Measurements from ENCODE around the gene STK17B. TPM values are rescaled to one million over a fixed set of nuclear protein-coding genes. Genes with fewer than 3 reads are reported as not detected.
"Not testable (repeated sequence)": the region's sequence is repeated elsewhere in the genome, so short reads cannot be mapped to it uniquely, and the experiment has no call there.

Gene STK17B
- total RNA-seq, 2 donors from 2014 or later = 279 to 280 TPM

- Mint-ChIP-seq H3K9me3 (peaks cover 0 to 2% of the 10 kb centered on the region in 2 donors), H3K36me3 (ENCODE audit: insufficient read depth in 2 of 2) (peaks cover 2 to 3% of the 10 kb centered on the region in 2 donors), H3K4me3 (peak overlapping the region; percentile 74 to 79), H3K27ac (peak overlapping the region; percentile 97), H3K27me3 (ENCODE audit: low read depth) (no peaks in the 10 kb centered on the region), H3K4me1 (ENCODE audit: low read depth) (peaks cover 53% of the 10 kb centered on the region)
- ATAC-seq (replicated peaks in 1 of 2) (peak in 1 of 2 donors; percentile 22), DNase-seq (no peak)
Measured at GRCh38 chr2:196201229-196202009, 30.0 kb upstream of the STK17B start.

- H3K9me3 Mint-ChIP-seq = peaks cover 0 to 2% of the 10 kb centered on the region in 2 donors
- ATAC-seq (replicated peaks in 1 of 2) = peak; percentile 94 to 96
- H3K4me3 Mint-ChIP-seq = peak overlapping the region; percentile 63 to 79
- DNase-seq = peak; percentile 50 to 59
- H3K27ac Mint-ChIP-seq = peak overlapping the region; percentile 97
- peaks cover 2 to 3% of the 10 kb centered on the region in 2 donors for H3K36me3 Mint-ChIP-seq (ENCODE audit: insufficient read depth in 2 of 2)
- H3K27me3 Mint-ChIP-seq (ENCODE audit: low read depth) = no peaks in the 10 kb centered on the region
- peaks cover 61% of the 10 kb centered on the region for H3K4me1 Mint-ChIP-seq (ENCODE audit: low read depth)
Measured at GRCh38 chr2:196200557-196200956, 29.2 kb upstream of the STK17B start.

GRCh38 chr2:196195758-196196157 is 24.4 kb upstream of the STK17B start:
- Mint-ChIP-seq H3K9me3 (no peaks in the 10 kb centered on the region), H3K27me3 (ENCODE audit: low read depth) (no peaks in the 10 kb centered on the region)
- ATAC-seq (replicated peaks in 1 of 2) = no peak

GRCh38 chr2:196195302-196195701 is 23.9 kb upstream of the STK17B start:
- Mint-ChIP-seq H3K4me1 (ENCODE audit: low read depth) (peaks cover 74% of the 10 kb centered on the region), H3K36me3 (ENCODE audit: insufficient read depth in 2 of 2) (no peaks in the 10 kb centered on the region), H3K27ac (peak overlapping the region; percentile 72), H3K9me3 (no peaks in the 10 kb centered on the region), H3K4me3 (peak overlapping the region; percentile 56 to 74), H3K27me3 (ENCODE audit: low read depth) (no peaks in the 10 kb centered on the region)
- DNase-seq = no peak
- ATAC-seq (replicated peaks in 1 of 2) = no peak

More at GRCh38 chr2:196195758-196196157, 24.4 kb upstream of the STK17B start:
- Mint-ChIP-seq H3K36me3 (ENCODE audit: insufficient read depth in 2 of 2) (no peaks in the 10 kb centered on the region), H3K27ac (no peak overlapping the region), H3K4me3 (peak overlapping the region; percentile 24 to 37), H3K4me1 (ENCODE audit: low read depth) (peaks cover 74% of the 10 kb centered on the region)
- DNase-seq = no peak

- no peak for DNase-seq
- peaks cover 2 to 3% of the 10 kb centered on the region in 2 donors for H3K9me3 Mint-ChIP-seq
- ATAC-seq (replicated peaks in 1 of 2) = no peak
- peaks cover 77% of the 10 kb centered on the region for H3K4me1 Mint-ChIP-seq (ENCODE audit: low read depth)
- H3K27me3 Mint-ChIP-seq (ENCODE audit: low read depth) = no peaks in the 10 kb centered on the region
- peak overlapping the region; percentile 9 to 59 for H3K4me3 Mint-ChIP-seq
- H3K27ac Mint-ChIP-seq = peak overlapping the region; percentile 88
- peaks cover 2% of the 10 kb centered on the region in 2 donors for H3K36me3 Mint-ChIP-seq (ENCODE audit: insufficient read depth in 2 of 2)
Measured at GRCh38 chr2:196191541-196191940, 20.2 kb upstream of the STK17B start.

- DNase-seq (no peak), ATAC-seq (replicated peaks in 1 of 2) (no peak)
- Mint-ChIP-seq H3K27ac (no peak overlapping the region), H3K36me3 (ENCODE audit: insufficient read depth in 2 of 2) (peaks cover 2 to 4% of the 10 kb centered on the region in 2 donors), H3K9me3 (peaks cover 5 to 6% of the 10 kb centered on the region in 2 donors), H3K4me3 (no peak overlapping the region), H3K27me3 (ENCODE audit: low read depth) (no peaks in the 10 kb centered on the region), H3K4me1 (ENCODE audit: low read depth) (peaks cover 89% of the 10 kb centered on the region)
Measured at GRCh38 chr2:196187898-196188458, 16.6 kb upstream of the STK17B start.

GRCh38 chr2:196187175-196187700 is 15.9 kb upstream of the STK17B start:
- H3K36me3 Mint-ChIP-seq (ENCODE audit: insufficient read depth in 2 of 2); DNase-seq; H3K4me3 Mint-ChIP-seq; H3K27me3 Mint-ChIP-seq (ENCODE audit: low read depth); H3K27ac Mint-ChIP-seq; ATAC-seq (replicated peaks in 1 of 2); H3K9me3 Mint-ChIP-seq: not testable (repeated sequence)
- peaks cover 90% of the 10 kb centered on the region for H3K4me1 Mint-ChIP-seq (ENCODE audit: low read depth)

- H3K9me3 Mint-ChIP-seq = peaks cover 5 to 6% of the 10 kb centered on the region in 2 donors
- no peak for ATAC-seq (replicated peaks in 1 of 2)
- H3K4me1 Mint-ChIP-seq (ENCODE audit: low read depth) = peaks cover 90% of the 10 kb centered on the region
- peak overlapping the region; percentile 34 for H3K27ac Mint-ChIP-seq
- DNase-seq = no peak
- no peak overlapping the region for H3K4me3 Mint-ChIP-seq
- no peaks in the 10 kb centered on the region for H3K27me3 Mint-ChIP-seq (ENCODE audit: low read depth)
- H3K36me3 Mint-ChIP-seq (ENCODE audit: insufficient read depth in 2 of 2) = peaks cover 2 to 4% of the 10 kb centered on the region in 2 donors
Measured at GRCh38 chr2:196186266-196186980, 15.0 kb upstream of the STK17B start.

GRCh38 chr2:196184921-196185320 is 13.5 kb upstream of the STK17B start:
- H3K9me3 Mint-ChIP-seq = peaks cover 5 to 6% of the 10 kb centered on the region in 2 donors
- DNase-seq (no peak), ATAC-seq (replicated peaks in 1 of 2) (no peak)
- no peak overlapping the region for H3K4me3 Mint-ChIP-seq
- peak overlapping the region; percentile 96 for H3K27ac Mint-ChIP-seq
- peaks cover 91% of the 10 kb centered on the region for H3K4me1 Mint-ChIP-seq (ENCODE audit: low read depth)
- no peaks in the 10 kb centered on the region for H3K27me3 Mint-ChIP-seq (ENCODE audit: low read depth)
- peaks cover 2 to 4% of the 10 kb centered on the region in 2 donors for H3K36me3 Mint-ChIP-seq (ENCODE audit: insufficient read depth in 2 of 2)

GRCh38 chr2:196183528-196184231 is 12.3 kb upstream of the STK17B start:
- ATAC-seq (replicated peaks in 1 of 2) (peak; percentile 28 to 59), DNase-seq (no peak)
- peaks cover 2 to 4% of the 10 kb centered on the region in 2 donors for H3K36me3 Mint-ChIP-seq (ENCODE audit: insufficient read depth in 2 of 2)
- no peaks in the 10 kb centered on the region for H3K27me3 Mint-ChIP-seq (ENCODE audit: low read depth)
- H3K4me1 Mint-ChIP-seq (ENCODE audit: low read depth) = peaks cover 89% of the 10 kb centered on the region
- H3K27ac Mint-ChIP-seq = peak overlapping the region; percentile 96
- peak overlapping the region; percentile 61 to 82 for H3K4me3 Mint-ChIP-seq
- peaks cover 5 to 6% of the 10 kb centered on the region in 2 donors for H3K9me3 Mint-ChIP-seq

GRCh38 chr2:196183172-196183473 is 11.7 kb upstream of the STK17B start:
- Mint-ChIP-seq H3K27ac (peak overlapping the region; percentile 96), H3K9me3 (peaks cover 5 to 6% of the 10 kb centered on the region in 2 donors), H3K4me1 (ENCODE audit: low read depth) (peaks cover 89% of the 10 kb centered on the region), H3K4me3 (peak overlapping the region; percentile 61 to 82), H3K27me3 (ENCODE audit: low read depth) (no peaks in the 10 kb centered on the region), H3K36me3 (ENCODE audit: insufficient read depth in 2 of 2) (peaks cover 2 to 4% of the 10 kb centered on the region in 2 donors)
- ATAC-seq (replicated peaks in 1 of 2) (no peak), DNase-seq (no peak)

- no peak for DNase-seq
- Mint-ChIP-seq H3K36me3 (ENCODE audit: insufficient read depth in 2 of 2) (peaks cover under 1 to 4% of the 10 kb centered on the region in 2 donors), H3K27ac (peak overlapping the region; percentile 96), H3K27me3 (ENCODE audit: low read depth) (no peaks in the 10 kb centered on the region), H3K4me1 (ENCODE audit: low read depth) (peaks cover 89% of the 10 kb centered on the region), H3K9me3 (peaks cover 4 to 6% of the 10 kb centered on the region in 2 donors), H3K4me3 (peak overlapping the region; percentile 61 to 82)
- ATAC-seq (replicated peaks in 1 of 2) = peak; percentile 69 to 75
Measured at GRCh38 chr2:196182439-196183171, 11.2 kb upstream of the STK17B start.
